HCT116 (cell line): Measurements from ENCODE around the gene CDH23. TPM values are rescaled to one million over a fixed set of nuclear protein-coding genes. Genes with fewer than 3 reads are reported as not detected.

Source experiments
- ATAC-seq: fragments of 200-7000 bp; cut with Tn5 transposase; 2 replicates; pipeline ENCODE4 v1.9.1; 2020; ENCODE audit warnings: mild to moderate bottlenecking, moderate library complexity
- BruUV-seq: library from RNA; stranded (reverse); fragments of 400-500 nt; replicated peaks from 2 replicates; lab custom pipeline; 2021; lab: Mats Ljungman, UMichigan
- CTCF ChIA-PET: fragments of 300-600 bp; sonication (Branson Sonifier 250); formaldehyde crosslinking; loops from one replicate; lab custom pipeline; 2021; ENCODE audit warnings: antibody characterized with exemption; lab: Charles Lee
- POLR2A ChIA-PET: fragments of 300-600, 350-600 bp; sonication (Branson Sonifier 250); formaldehyde crosslinking; loops from one replicate; lab custom pipeline; 2021; ENCODE audit warnings: antibody characterized with exemption; lab: Charles Lee
- RAD21 ChIA-PET, 2 experiments: fragments of 300-600 bp; sonication (Branson Sonifier 250); formaldehyde crosslinking; loops; one replicate each; lab custom pipeline; 2023; ENCODE audit warnings: low total read pairs in 2 of 2; ENCODE audit not compliant: uncharacterized antibody in 2 of 2, unreplicated experiment in 2 of 2, low non-redundant PET in 1 of 2; lab: Charles Lee
- DNase-seq: peaks from one replicate; pipeline ENCODE4 v3.0.0-alpha.2; 2010; ENCODE audit warnings: low read depth, low spot score
- H2AFZ ChIP-seq: fragments of 200-600 bp; shearing (Covaris generic), sonication (generic); 2 replicates; pipeline ENCODE4 v1.6.1; 2017; ENCODE audit warnings: low read depth, mixed run types, mixed read lengths, antibody characterized with exemption, low read length; ENCODE audit not compliant: poor library complexity, severe bottlenecking
- H3K27ac ChIP-seq: 2 replicates; pipeline ENCODE4 v1.5.1; 2012; ENCODE audit warnings: low read depth, low read length
- H3K27me3 ChIP-seq: fragments of 200-600 bp; sonication (generic); 2 replicates; pipeline ENCODE4 v1.6.1; 2016; ENCODE audit warnings: mixed run types, low read length, mixed read lengths; ENCODE audit not compliant: insufficient read depth
- H3K36me3 ChIP-seq, 2 experiments: fragments of 200-500 bp in 1 of 2; fragments of 200-600 bp in 1 of 2; sonication (Bioruptor generic) in 1 of 2; sonication (generic) in 1 of 2; 2 replicates each; pipeline versions ENCODE4 v1.5.1 to v1.6.1; 2014 to 2016; ENCODE audit warnings: low read length in 2 of 2, inconsistent platforms in 1 of 2, mixed read lengths in 1 of 2, mixed run types in 1 of 2; ENCODE audit not compliant: insufficient read depth in 2 of 2, control insufficient read depth in 1 of 2
- H3K4me1 ChIP-seq, 2 experiments: fragments of 200-600 bp in 1 of 2; sonication (generic) in 1 of 2; 2 replicates each; pipeline versions ENCODE4 v1.5.1 to v1.6.1; 2012 to 2017; ENCODE audit warnings: low read length in 2 of 2, inconsistent platforms in 1 of 2, mild to moderate bottlenecking in 1 of 2, mixed read lengths in 1 of 2, mixed run types in 1 of 2, moderate library complexity in 1 of 2; ENCODE audit not compliant: insufficient read depth in 2 of 2, control insufficient read depth in 1 of 2
- H3K4me2 ChIP-seq: fragments of 200-600 bp; sonication (generic); 2 replicates; pipeline ENCODE4 v1.6.1; 2017; ENCODE audit warnings: mixed run types, low read length, mixed read lengths
- H3K4me3 ChIP-seq, 2 experiments: fragments of 200-600 bp in 1 of 2; sonication (generic) in 1 of 2; replicated peaks in 1 of 2; 2 replicates each; pipeline ENCODE4 v1.5.1; 2011 to 2016; ENCODE audit warnings: low read length in 2 of 2, control low read depth in 1 of 2, low read depth in 1 of 2, mild to moderate bottlenecking in 1 of 2, mixed read lengths in 1 of 2, mixed run types in 1 of 2
- H3K79me2 ChIP-seq: fragments of 200-600 bp; sonication (generic); 2 replicates; pipeline ENCODE4 v1.6.1; 2017; ENCODE audit warnings: mild to moderate bottlenecking, mixed run types, low read length, moderate library complexity, mixed read lengths; ENCODE audit not compliant: insufficient read depth
- H3K9ac ChIP-seq: fragments of 200-600 bp; sonication (generic); 2 replicates; pipeline ENCODE4 v1.6.1; 2016; ENCODE audit warnings: low read length, mixed read lengths
- H3K9me2 ChIP-seq: fragments of 200-600 bp; sonication (generic), shearing (Covaris generic); 2 replicates; pipeline ENCODE4 v1.6.1; 2017; ENCODE audit warnings: mixed run types, mild to moderate bottlenecking, moderate library complexity; ENCODE audit not compliant: insufficient read depth
- H3K9me3 ChIP-seq, 2 experiments: fragments of 200-500 bp in 1 of 2; fragments of 200-600 bp in 1 of 2; sonication (Bioruptor generic) in 1 of 2; sonication (generic) in 1 of 2; 2 replicates each; pipeline ENCODE4 v1.6.1; 2014 to 2017; ENCODE audit warnings: low read length in 2 of 2, mixed read lengths in 2 of 2, inconsistent platforms in 1 of 2, low read depth in 1 of 2, mild to moderate bottlenecking in 1 of 2, mixed run types in 1 of 2, moderate library complexity in 1 of 2; ENCODE audit not compliant: control insufficient read depth in 1 of 2, insufficient read depth in 1 of 2
- H4K20me1 ChIP-seq: fragments of 200-600 bp; sonication (generic), shearing (Covaris generic); 2 replicates; pipeline ENCODE4 v1.6.1; 2017; ENCODE audit warnings: mixed run types, mild to moderate bottlenecking, moderate library complexity; ENCODE audit not compliant: insufficient read depth
- ATF3 ChIP-seq: IDR thresholded peaks from 2 replicates; pipeline ENCODE4 v1.6.1; 2012
- CBX3 ChIP-seq: IDR thresholded peaks from 2 replicates; pipeline ENCODE4 v1.6.1; 2012; ENCODE audit warnings: low read depth
- CTCF ChIP-seq, 3 experiments: fragments of 200-600 bp in 1 of 3; sonication (generic) in 1 of 3; IDR thresholded peaks in 2 of 3; conservative IDR thresholded peaks in 1 of 3; 2 replicates each; pipeline ENCODE4 v1.5.1; 2012 to 2017; ENCODE audit warnings: low read depth in 2 of 3, low read length in 2 of 3, antibody characterized with exemption in 1 of 3, borderline replicate concordance in 1 of 3, control low read depth in 1 of 3, mild to moderate bottlenecking in 1 of 3, mixed read lengths in 1 of 3, mixed run types in 1 of 3, moderate library complexity in 1 of 3; ENCODE audit not compliant: insufficient read depth in 1 of 3
- EGR1 ChIP-seq: IDR thresholded peaks from 2 replicates; pipeline ENCODE4 v1.6.1; 2012; ENCODE audit warnings: low read depth
- EZH2 ChIP-seq: fragments of 200-600 bp; sonication (generic); IDR thresholded peaks from 2 replicates; pipeline ENCODE4 v1.6.1; 2017; ENCODE audit warnings: antibody characterized with exemption, mixed run types
- EZH2phosphoT487 ChIP-seq: fragments of 200-600 bp; IDR thresholded peaks from 2 replicates; pipeline ENCODE4 v1.6.1; 2018; ENCODE audit warnings: antibody characterized with exemption, borderline replicate concordance
- MAX ChIP-seq: IDR thresholded peaks from 2 replicates; pipeline ENCODE4 v1.6.1; 2012
- POLR2A ChIP-seq: IDR thresholded peaks from 2 replicates; pipeline ENCODE4 v1.7.0; 2011; ENCODE audit warnings: borderline replicate concordance; ENCODE audit not compliant: insufficient read depth, insufficient read length; ENCODE audit errors: extremely low read depth
- REST ChIP-seq: IDR thresholded peaks from 2 replicates; pipeline ENCODE4 v1.6.1; 2012; ENCODE audit warnings: low read depth
- SIN3A ChIP-seq: IDR thresholded peaks from 2 replicates; pipeline ENCODE4 v1.6.1; 2012; ENCODE audit warnings: low read depth
- SP1 ChIP-seq: IDR thresholded peaks from 2 replicates; pipeline ENCODE4 v1.6.1; 2012; ENCODE audit warnings: low read depth
- YY1 ChIP-seq: IDR thresholded peaks from 2 replicates; pipeline ENCODE4 v1.6.1; 2011; ENCODE audit warnings: low read length, low read depth, moderate library complexity, mild to moderate bottlenecking; ENCODE audit not compliant: insufficient replicate concordance; ENCODE audit errors: extremely low read depth
- ZBTB33 ChIP-seq: IDR thresholded peaks from 2 replicates; pipeline ENCODE4 v1.6.1; 2011; ENCODE audit warnings: mild to moderate bottlenecking, low read length, moderate library complexity; ENCODE audit not compliant: insufficient replicate concordance; ENCODE audit errors: extremely low read depth
- ZFX ChIP-seq: fragments of 450-650 bp; IDR thresholded peaks from 2 replicates; pipeline ENCODE4 v1.6.1; 2017
- ZNF274 ChIP-seq: fragments of 200-500 bp; sonication (Bioruptor generic); IDR thresholded peaks from 2 replicates; pipeline ENCODE4 v1.6.1; 2014; ENCODE audit warnings: mild to moderate bottlenecking, low read depth, low read length, inconsistent platforms
- intact Hi-C: fragments of 100-400 bp; cut with micrococcal nuclease; formaldehyde crosslinking; loops from 2 replicates; pipeline ENCODE4 v1.10.0; 2022
- total RNA-seq: library from RNA; stranded (reverse); gene quantifications from one replicate; pipeline ENCODE4 v1.2.1, GENCODE V29; 2021; ENCODE audit not compliant: unreplicated experiment

CDH23 gene
- total RNA-seq, 1 experiment from 2014 or later, result not detected

- TF ChIP-seq ATF3 (no peak), POLR2A (no peak)
Observed at GRCh38 chr10:71532878-71533277, 136.2 kb downstream of the CDH23 start (continued).

GRCh38 chr10:71533936-71534335, 137.2 kb downstream of the CDH23 start:
- intact Hi-C loops, result no loop called here
- POLR2A ChIA-PET, result no interaction called here

More at GRCh38 chr10:71533936-71534335, 137.2 kb downstream of the CDH23 start:
- H3K36me3 ChIP-seq, result no peaks in the 10 kb centered on the region
- no peak overlapping the region for H3K9ac ChIP-seq
- CTCF ChIA-PET, result no interaction called here
- peaks cover 0 to 5% of the 10 kb centered on the region in 2 experiments; a peak in 2 of 4 replicates for H3K4me1 ChIP-seq
- H2AFZ ChIP-seq, result no peak overlapping the region
- H3K79me2 ChIP-seq, result no peaks in the 10 kb centered on the region
- BruUV-seq, result no TSS peak
- TF ChIP-seq EGR1, result no peak
- no peak for TF ChIP-seq ZNF274
- no peak for TF ChIP-seq EZH2phosphoT487
- no peak for TF ChIP-seq EZH2
- TF ChIP-seq CBX3, result no peak
- no peak for TF ChIP-seq REST
- no peak for TF ChIP-seq ZBTB33
- no peak for TF ChIP-seq POLR2A
- TF ChIP-seq ATF3, result no peak
- no peak for TF ChIP-seq SIN3A
- no peak for TF ChIP-seq YY1
- TF ChIP-seq CTCF (IDR thresholded peaks at IDR 0.05 in 2 of 3, conservative IDR thresholded peaks at IDR 0.05 in 1 of 3; ENCODE audit: borderline replicate concordance in 1 of 3, insufficient read depth in 1 of 3, low read depth in 2 of 3, low read length in 2 of 3), result no peak
- no peak for TF ChIP-seq ZFX
- TF ChIP-seq MAX, result no peak
- TF ChIP-seq SP1, result no peak
- DNase-seq (no peak), ATAC-seq (no peak)
- no peaks in the 10 kb centered on the region for H3K9me2 ChIP-seq
- no peaks in the 10 kb centered on the region for H4K20me1 ChIP-seq
- H3K27me3 ChIP-seq, result no peaks in the 10 kb centered on the region
- H3K9me3 ChIP-seq, result no peaks in the 10 kb centered on the region
- no peak overlapping the region for H3K4me2 ChIP-seq
- no peak overlapping the region for H3K27ac ChIP-seq
- H3K4me3 ChIP-seq, result no peak overlapping the region
- RAD21 ChIA-PET, result no interaction called here
